Hepatocyte (in vitro differentiated cells): ENCODE data around the gene IGFALS. TPM values are rescaled to one million over a fixed set of nuclear protein-coding genes. Genes with fewer than 3 reads are reported as not detected.

Experiments used
- DNase-seq: peaks from one replicate; pipeline ENCODE4 v3.0.0-alpha.2; 2016; ENCODE audit warnings: low spot score
- H2AFZ ChIP-seq: fragments of 200-600 bp; sonication (generic); 2 replicates; pipeline ENCODE4 v1.6.0; 2016; ENCODE audit warnings: antibody characterized with exemption, mild to moderate bottlenecking
- H3K27ac ChIP-seq: fragments of 200-600 bp; sonication (generic); 2 replicates; pipeline ENCODE4 v1.5.1; 2016; ENCODE audit warnings: mild to moderate bottlenecking
- H3K27me3 ChIP-seq: fragments of 200-600 bp; sonication (generic); 2 replicates; pipeline ENCODE4 v1.6.1; 2016
- H3K36me3 ChIP-seq: fragments of 200-600 bp; sonication (generic); replicated peaks from 2 replicates; pipeline ENCODE4 v1.5.1; 2016; ENCODE audit warnings: low read depth; ENCODE audit not compliant: insufficient read depth
- H3K4me1 ChIP-seq: fragments of 200-600 bp; sonication (generic); 2 replicates; pipeline ENCODE4 v1.5.1; 2016; ENCODE audit warnings: mild to moderate bottlenecking, moderate library complexity; ENCODE audit not compliant: insufficient read depth
- H3K4me2 ChIP-seq: fragments of 200-600 bp; sonication (generic); 2 replicates; pipeline ENCODE4 v1.6.0; 2016
- H3K4me3 ChIP-seq: fragments of 200-600 bp; sonication (generic); 2 replicates; pipeline ENCODE4 v1.5.1; 2016; ENCODE audit warnings: mild to moderate bottlenecking
- H3K79me2 ChIP-seq: fragments of 200-600 bp; sonication (generic); 2 replicates; pipeline ENCODE4 v1.6.0; 2017; ENCODE audit warnings: mild to moderate bottlenecking
- H3K9me2 ChIP-seq: fragments of 200-600 bp; sonication (generic); replicated peaks from 2 replicates; pipeline ENCODE4 v1.6.0; 2017; ENCODE audit warnings: mild to moderate bottlenecking; ENCODE audit not compliant: insufficient read depth
- H3K9me3 ChIP-seq: fragments of 200-600 bp; sonication (generic); 2 replicates; pipeline ENCODE4 v1.5.1; 2016; ENCODE audit warnings: low read depth, mild to moderate bottlenecking
- H4K20me1 ChIP-seq: fragments of 200-600 bp; sonication (generic); 2 replicates; pipeline ENCODE4 v1.6.0; 2016; ENCODE audit warnings: mild to moderate bottlenecking; ENCODE audit not compliant: insufficient read depth, poor library complexity, severe bottlenecking
- EZH2 ChIP-seq: fragments of 200-600 bp; sonication (generic); IDR thresholded peaks from 2 replicates; pipeline ENCODE4 v1.6.1; 2016; ENCODE audit warnings: antibody characterized with exemption, mild to moderate bottlenecking, borderline replicate concordance
- EZH2phosphoT487 ChIP-seq: fragments of 200-600 bp; sonication (generic); IDR thresholded peaks from one replicate; pipeline ENCODE4 v1.6.1; 2018; ENCODE audit warnings: antibody characterized with exemption, mild to moderate bottlenecking, low read depth, moderate library complexity; ENCODE audit not compliant: unreplicated experiment, severe bottlenecking
- WGBS: methylation state at CpG from one replicate; pipeline ENCODE4 v1.1.6; 2016; ENCODE audit warnings: low lambda C conversion rate; ENCODE audit errors: missing lambda C conversion rate; 5-methylcytosine and 5-hydroxymethylcytosine counted together
- polyA plus RNA-seq: library from polyadenylated mRNA; unstranded; fragments of >200 nt; fragmentation: Nextera tagmentation; extraction: Ambion mirVana; gene quantifications from 2 replicates; pipeline ENCODE4 v1.2.1, GENCODE V29; 2016
- total RNA-seq: library from RNA; depleted of rRNA; stranded (reverse); fragments of >200 nt; gene quantifications from 2 replicates; pipeline ENCODE4 v1.2.3, GENCODE V29; 2014
- TF ChIP-seq, protein P1 (sequence below): fragments of 200-600 bp; sonication (generic); IDR thresholded peaks from 2 replicates; pipeline ENCODE4 v1.5.1; 2016; ENCODE audit warnings: antibody characterized with exemption, mild to moderate bottlenecking; ENCODE audit not compliant: poor library complexity

The IGFALS gene
- total and polyA plus RNA-seq, 2 experiments from 2014 or later: 11.2 to 12.6 TPM

DNA sequence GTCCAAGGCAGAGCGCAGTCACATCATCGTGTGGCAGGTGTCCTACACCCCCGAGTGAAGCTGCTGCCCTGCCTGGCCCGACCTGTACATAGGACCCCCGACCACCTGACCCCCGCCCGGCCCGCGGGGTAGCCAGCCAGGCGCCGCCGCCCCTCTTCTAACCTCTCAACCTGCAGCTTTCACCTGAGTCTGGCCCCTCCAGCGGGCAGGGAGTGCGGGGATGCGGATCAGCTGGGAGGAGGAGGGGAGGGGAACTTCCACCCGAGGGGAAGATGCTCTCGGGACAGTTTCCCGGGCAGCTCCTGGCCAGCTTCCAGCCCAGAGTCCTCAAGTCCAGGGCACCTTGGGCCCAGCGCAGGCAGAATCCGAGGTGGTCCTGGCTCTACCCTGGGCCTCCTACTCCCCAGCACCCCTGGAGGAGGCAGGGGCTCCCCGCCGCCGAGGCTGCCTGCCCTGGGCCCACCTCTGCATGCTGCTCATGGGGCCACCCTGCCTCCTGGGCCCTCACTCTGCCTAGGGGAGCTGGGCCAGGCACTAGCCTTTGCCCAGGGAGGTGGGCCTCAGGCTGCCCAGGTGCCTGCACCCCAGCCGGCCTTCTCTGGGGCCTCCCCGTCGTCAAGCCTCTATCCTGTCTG, 24.6 kb downstream of the IGFALS start:
- H3K9me3 ChIP-seq: no peaks in the 10 kb centered on the region
- DNase-seq: no peak
- peaks cover 18% of the 10 kb centered on the region for H3K4me1 ChIP-seq
- H3K4me2 ChIP-seq: no peak overlapping the region
- no peak overlapping the region for H3K4me3 ChIP-seq
- H3K9me2 ChIP-seq: no peaks in the 10 kb centered on the region
- H3K27me3 ChIP-seq: no peaks in the 10 kb centered on the region
- WGBS: 90% methylated on average over 9 of the region's 26 CpGs
- peaks cover 12% of the 10 kb centered on the region for H4K20me1 ChIP-seq
- H3K27ac ChIP-seq: no peak overlapping the region
- no peak overlapping the region for H2AFZ ChIP-seq
- peaks cover 17% of the 10 kb centered on the region for H3K79me2 ChIP-seq
- H3K36me3 ChIP-seq: no peaks in the 10 kb centered on the region
- no peak for TF ChIP-seq EZH2
- TF ChIP-seq, protein P1, sequence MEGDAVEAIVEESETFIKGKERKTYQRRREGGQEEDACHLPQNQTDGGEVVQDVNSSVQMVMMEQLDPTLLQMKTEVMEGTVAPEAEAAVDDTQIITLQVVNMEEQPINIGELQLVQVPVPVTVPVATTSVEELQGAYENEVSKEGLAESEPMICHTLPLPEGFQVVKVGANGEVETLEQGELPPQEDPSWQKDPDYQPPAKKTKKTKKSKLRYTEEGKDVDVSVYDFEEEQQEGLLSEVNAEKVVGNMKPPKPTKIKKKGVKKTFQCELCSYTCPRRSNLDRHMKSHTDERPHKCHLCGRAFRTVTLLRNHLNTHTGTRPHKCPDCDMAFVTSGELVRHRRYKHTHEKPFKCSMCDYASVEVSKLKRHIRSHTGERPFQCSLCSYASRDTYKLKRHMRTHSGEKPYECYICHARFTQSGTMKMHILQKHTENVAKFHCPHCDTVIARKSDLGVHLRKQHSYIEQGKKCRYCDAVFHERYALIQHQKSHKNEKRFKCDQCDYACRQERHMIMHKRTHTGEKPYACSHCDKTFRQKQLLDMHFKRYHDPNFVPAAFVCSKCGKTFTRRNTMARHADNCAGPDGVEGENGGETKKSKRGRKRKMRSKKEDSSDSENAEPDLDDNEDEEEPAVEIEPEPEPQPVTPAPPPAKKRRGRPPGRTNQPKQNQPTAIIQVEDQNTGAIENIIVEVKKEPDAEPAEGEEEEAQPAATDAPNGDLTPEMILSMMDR: no peak
- no peak for TF ChIP-seq EZH2phosphoT487

DNA sequence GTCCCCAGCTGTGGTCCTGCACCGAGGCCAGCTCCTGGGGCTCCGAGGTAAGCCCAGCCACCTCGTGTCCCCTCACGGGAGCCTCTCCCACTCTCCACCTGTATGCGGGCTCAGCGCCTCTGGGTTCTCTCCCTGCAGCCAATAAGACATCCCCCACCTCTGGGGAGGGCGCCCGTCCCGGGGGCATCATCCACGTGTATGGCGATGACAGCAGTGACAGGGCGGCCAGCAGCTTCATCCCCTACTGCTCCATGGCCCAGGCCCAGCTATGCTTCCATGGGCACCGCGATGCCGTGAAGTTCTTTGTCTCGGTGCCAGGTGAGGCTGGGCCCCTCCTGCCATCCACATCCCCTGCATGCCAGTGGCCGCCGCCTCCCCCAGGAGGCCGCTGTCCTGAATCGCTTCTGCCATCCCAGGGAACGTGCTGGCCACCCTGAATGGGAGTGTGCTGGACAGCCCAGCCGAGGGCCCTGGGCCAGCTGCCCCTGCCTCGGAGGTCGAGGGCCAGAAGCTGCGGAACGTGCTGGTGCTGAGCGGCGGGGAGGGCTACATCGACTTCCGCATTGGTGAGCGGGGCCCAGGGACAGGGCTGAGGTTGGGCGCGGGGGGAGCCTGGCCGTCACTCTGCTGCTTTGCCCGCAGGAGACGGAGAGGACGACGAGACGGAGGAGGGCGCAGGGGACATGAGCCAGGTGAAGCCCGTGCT, 25.3 kb downstream of the IGFALS start:
- no peak overlapping the region for H3K4me3 ChIP-seq
- H3K27ac ChIP-seq: no peak overlapping the region
- H3K27me3 ChIP-seq: no peaks in the 10 kb centered on the region
- no peaks in the 10 kb centered on the region for H3K9me2 ChIP-seq
- 92% methylated on average over 31 of the region's 41 CpGs for WGBS
- no peak for TF ChIP-seq EZH2phosphoT487
- no peak for TF ChIP-seq EZH2
- TF ChIP-seq, protein P1: no peak
- peaks cover 13% of the 10 kb centered on the region for H3K79me2 ChIP-seq
- peaks cover 17% of the 10 kb centered on the region for H3K4me1 ChIP-seq
- no peaks in the 10 kb centered on the region for H3K36me3 ChIP-seq
- no peak overlapping the region for H3K4me2 ChIP-seq
- H2AFZ ChIP-seq: no peak overlapping the region
- peaks cover 7% of the 10 kb centered on the region for H4K20me1 ChIP-seq
- no peak for DNase-seq
- H3K9me3 ChIP-seq: no peaks in the 10 kb centered on the region

- H3K4me1 ChIP-seq: peaks cover 17% of the 10 kb centered on the region
- H3K27me3 ChIP-seq: no peaks in the 10 kb centered on the region
- no peaks in the 10 kb centered on the region for H3K9me2 ChIP-seq
- no peak overlapping the region for H2AFZ ChIP-seq
- no peak overlapping the region for H3K4me3 ChIP-seq
- no peaks in the 10 kb centered on the region for H3K9me3 ChIP-seq
- TF ChIP-seq, protein P1: no peak
- TF ChIP-seq EZH2: no peak
- no peak for TF ChIP-seq EZH2phosphoT487
- H3K79me2 ChIP-seq: peaks cover 9% of the 10 kb centered on the region
- peaks cover 7% of the 10 kb centered on the region for H4K20me1 ChIP-seq
- 95% methylated on average over 37 of the region's 42 CpGs for WGBS
- DNase-seq: no peak
- H3K4me2 ChIP-seq: no peak overlapping the region
- no peak overlapping the region for H3K27ac ChIP-seq
- no peaks in the 10 kb centered on the region for H3K36me3 ChIP-seq
These were observed 26.1 kb downstream of the IGFALS start for GRCh38 chr16:1767116-1767994.
